ENCODE results near the gene CELSR1.

- TF ChIP-seq POLR2A (IDR thresholded peaks at IDR 0.05): no peak
- TF ChIP-seq, protein P1, sequence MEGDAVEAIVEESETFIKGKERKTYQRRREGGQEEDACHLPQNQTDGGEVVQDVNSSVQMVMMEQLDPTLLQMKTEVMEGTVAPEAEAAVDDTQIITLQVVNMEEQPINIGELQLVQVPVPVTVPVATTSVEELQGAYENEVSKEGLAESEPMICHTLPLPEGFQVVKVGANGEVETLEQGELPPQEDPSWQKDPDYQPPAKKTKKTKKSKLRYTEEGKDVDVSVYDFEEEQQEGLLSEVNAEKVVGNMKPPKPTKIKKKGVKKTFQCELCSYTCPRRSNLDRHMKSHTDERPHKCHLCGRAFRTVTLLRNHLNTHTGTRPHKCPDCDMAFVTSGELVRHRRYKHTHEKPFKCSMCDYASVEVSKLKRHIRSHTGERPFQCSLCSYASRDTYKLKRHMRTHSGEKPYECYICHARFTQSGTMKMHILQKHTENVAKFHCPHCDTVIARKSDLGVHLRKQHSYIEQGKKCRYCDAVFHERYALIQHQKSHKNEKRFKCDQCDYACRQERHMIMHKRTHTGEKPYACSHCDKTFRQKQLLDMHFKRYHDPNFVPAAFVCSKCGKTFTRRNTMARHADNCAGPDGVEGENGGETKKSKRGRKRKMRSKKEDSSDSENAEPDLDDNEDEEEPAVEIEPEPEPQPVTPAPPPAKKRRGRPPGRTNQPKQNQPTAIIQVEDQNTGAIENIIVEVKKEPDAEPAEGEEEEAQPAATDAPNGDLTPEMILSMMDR (IDR thresholded peaks at IDR 0.05 in 8 of 11, conservative IDR thresholded peaks at IDR 0.05 in 3 of 11): no peak
Observed at GRCh38 chr22:46447906-46448305, 89.5 kb downstream of the CELSR1 start.

All from spleen (tissue), 7 donors.